SHP77 treated with DMSO at 0.1 percent for 48 hours (cell line): ENCODE measurements around the gene KLHL17.
A peak's percentile ranks its signal among the peaks of the same experiment; 100 is the strongest.
"Not testable (repeated sequence)": the region's sequence is repeated elsewhere in the genome, so short reads cannot be mapped to it uniquely, and the experiment has no call there.

Experiments
- DNase-seq: peaks from one replicate; lab custom pipeline; 2025; lab: John Stamatoyannopoulos, UW

The KLHL17 gene

DNA sequence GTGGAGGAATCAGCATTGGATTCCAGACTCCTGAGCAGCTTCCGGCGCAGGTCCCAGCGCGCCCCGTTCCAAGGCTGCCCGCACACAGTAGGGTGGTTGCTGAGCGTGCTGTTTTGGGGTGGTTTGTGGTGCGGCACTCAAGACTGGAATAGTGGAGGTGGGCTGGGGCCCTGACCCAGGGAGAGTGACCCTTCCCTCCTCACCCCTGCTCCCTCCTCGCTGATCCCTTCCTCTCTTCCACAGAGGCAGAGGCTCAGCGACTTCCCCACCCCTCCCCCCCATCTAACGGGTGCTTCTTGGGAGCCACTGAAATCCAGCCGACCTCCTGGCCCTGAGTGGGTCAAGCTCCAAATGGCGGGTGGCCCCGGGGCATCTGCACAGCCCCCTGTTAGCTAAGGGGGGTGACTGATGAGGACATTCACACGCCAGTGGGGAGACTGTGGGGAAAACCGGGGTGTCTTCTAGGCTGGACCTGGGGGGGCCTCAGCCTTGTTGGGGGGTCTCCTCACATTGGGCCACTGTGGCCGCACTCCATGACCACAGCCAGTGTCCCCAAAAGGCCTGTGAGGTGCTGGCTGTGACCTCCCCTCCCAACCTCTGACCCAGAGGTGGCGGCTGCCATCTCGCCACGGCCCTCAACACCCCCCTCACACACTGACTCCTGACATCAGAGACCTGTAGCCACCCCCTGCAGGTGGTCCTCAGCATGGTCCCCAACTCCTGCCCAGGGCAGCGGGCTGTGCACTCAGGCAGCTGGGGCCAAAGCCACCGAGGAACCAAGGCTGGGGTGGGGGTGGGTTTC is 43.4 kb downstream of the KLHL17 start:
- no peak for DNase-seq

DNA sequence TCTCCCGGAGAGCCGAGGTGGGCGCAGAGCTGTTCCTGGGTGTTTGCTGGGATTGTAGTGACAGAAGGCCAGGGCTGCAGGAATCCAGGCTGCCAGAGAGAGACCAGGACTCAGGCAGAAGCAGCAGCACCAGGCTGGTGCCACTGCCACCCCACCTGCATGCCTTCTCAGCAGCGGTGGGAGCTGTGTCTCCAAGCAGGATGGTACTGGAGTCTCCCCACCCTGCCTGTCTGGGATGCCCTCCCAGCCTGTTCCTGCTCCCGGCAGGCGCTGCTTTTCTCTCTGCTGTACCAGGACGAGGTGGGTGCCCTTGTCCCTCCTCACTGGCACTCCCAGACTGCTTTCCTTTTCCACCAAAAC is 44.0 kb downstream of the KLHL17 start:
- no peak for DNase-seq

DNA sequence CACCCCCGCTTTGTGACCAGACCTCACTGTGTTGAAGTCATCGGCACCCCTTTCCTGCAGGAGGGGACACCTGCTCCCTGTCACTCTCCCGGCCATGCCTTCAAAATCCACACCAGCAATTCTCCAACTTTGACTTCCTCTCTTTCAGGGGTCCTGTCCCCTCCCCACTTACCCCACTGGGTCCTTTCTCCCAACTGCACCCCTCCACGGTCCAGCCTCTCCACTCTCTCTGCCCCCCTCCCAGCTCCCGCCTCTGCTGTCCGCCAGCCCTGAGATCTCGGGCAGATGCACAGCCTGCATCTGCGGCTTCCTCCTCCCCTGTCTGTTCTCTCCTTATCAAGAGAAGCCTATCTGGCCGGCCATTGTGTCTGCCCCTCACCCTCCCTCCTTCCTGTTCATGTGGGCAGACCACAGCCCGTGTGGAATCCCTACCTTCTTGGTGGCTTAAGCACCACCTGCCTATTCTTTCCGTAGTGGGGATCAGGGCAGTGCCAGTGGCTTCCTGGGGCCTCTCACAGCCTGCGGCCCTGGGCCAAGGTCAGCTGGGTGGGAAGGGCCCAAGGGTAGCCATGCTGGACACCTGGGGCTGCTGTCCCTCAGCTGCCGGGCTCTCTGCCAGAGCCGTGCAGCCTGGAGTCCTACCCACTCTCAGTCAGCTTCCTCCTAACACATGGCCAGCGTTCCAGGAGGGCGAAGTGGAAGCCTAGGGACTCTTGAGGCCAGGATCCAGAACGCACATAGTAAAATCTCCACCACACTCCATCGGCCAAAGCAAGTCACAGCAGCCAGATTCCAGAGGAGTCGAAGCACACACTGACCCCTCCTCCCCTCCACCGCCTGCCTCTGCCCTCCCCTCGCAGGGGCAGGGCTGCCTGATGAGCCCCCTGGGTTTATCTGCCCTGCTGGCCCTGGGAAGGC is 44.7 kb downstream of the KLHL17 start:
- DNase-seq, result no peak

DNA sequence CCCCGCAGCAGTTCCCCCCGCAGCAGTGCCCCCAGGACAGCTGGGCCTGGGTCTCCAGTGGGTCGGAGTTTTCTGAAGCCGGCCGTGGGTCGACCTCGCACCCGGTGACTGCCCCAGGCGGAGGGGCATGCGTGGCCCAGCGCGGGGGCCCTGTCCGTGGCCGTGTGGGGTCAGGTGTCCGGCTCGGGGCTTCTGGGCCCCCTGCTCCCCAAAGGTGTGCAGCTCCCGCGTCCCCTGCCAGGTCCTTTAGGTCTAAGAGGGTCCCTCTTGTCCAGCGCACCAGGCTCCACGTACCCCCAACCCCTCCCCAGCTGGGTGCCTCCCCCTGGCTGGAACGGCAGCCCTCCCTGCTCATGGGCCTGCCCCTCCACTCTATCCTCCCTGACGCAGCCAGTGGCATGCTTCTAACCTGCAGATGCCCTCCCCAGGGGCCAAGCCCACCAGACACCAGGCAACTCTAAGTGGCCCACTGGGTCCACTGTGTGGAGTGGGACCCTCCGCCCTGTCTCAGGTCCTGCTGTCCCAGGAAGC is 45.5 kb downstream of the KLHL17 start:
- no peak for DNase-seq

DNA sequence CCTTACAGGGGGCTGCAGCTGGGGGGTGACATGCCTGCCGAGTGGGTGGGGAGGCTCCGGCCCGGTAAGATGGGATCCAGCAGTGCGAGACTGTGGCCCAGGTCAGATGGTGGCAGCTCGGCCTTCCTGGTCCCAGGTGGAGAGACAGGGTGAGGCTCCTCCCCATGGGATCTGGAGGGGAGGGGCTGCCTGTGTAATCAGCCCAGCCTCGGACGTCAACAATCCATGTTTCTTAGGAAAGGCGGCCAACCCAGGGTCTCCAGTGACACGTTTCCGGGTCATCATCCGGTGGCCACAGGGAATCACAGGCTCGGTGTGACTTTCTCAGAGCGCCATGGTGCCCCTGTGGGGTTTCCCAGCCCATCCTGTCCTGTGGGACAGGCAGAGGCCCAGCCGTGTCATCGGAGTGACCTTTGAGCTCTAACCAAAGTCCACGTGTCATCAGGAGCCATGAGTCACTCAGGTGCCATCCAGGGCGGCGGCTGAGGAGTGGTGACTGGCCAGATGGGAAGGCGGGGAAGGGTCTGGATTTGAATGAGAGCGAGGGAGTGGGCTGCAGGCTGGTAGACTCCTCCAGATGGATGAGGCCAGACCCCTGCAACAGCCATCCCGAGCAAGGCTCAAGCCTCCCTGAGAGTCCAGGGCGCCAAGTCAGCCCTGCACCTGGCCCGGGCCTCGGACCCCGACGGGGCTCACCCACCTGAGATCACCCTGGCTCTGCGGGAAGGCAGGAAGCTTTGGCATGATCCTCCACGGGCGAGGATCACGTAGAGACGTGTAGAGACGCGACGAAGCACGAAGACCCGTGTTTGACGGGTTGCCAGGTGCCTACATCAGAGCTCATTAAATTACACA is 46.1 kb downstream of the KLHL17 start:
- no peak for DNase-seq

DNA sequence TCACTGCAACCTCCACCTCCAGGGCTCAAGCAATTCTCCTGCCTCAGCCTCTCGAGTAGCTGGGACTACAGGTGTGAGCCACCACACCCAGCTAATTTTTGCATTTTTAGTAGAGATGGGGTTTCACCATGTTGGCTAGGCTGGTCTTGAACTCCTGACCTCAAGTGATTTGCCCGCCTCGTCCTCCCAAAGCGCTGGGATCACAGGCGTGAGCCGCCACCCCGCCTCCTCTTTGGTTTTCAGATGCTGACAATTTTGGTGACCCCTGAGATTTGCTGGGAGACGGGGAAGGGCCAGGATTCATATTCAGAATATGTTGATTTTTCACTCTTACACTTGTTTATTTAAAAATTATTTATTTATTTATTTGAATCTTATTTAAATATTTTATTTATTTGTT is 49.7 kb downstream of the KLHL17 start:
- not testable (repeated sequence) for DNase-seq

DNA sequence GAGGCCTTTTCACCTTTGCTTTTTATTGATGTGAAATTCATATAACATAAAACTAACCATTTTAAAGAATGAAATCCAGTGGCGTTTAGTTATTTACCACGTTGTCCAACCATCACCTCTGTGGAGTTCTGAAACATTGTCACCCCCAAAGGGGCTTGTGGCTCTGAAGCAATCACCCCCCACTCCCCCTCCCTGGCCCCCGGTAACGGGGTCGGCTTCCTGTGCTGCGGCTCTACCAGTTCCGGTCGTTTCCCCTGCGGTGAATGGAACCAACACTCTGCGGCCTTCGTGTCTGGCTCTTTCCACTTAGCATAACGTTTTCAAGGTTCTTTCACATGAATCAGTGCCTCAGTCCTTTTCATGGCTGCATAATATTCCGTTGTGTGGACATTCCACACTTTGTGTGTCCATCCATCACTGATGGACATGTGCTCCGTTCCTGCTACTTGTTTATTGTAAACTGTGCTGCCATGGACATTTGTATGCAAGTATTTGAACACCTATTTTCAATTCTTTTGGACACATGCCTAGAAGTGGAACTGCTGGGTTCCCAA is 51.1 kb downstream of the KLHL17 start:
- DNase-seq, result no peak

DNA sequence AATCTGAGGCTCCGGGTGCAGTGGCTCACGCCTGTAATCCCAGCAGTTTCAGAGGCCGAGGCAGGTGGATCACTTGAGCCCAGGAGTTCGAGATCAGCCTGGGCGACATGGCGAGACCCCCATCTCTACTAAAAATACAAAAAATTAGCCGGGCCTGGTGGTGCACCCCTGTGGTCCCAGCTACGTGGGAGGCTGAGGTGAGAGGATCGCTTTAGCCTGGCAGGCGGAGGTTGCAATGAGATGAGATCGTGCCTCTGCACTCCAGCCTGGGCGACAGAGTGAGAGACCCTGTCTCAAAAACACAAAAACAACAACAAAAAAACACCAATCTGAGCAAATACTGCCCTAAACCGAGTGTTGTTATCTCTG is 52.3 kb downstream of the KLHL17 start:
- DNase-seq, result not testable (repeated sequence)

DNA sequence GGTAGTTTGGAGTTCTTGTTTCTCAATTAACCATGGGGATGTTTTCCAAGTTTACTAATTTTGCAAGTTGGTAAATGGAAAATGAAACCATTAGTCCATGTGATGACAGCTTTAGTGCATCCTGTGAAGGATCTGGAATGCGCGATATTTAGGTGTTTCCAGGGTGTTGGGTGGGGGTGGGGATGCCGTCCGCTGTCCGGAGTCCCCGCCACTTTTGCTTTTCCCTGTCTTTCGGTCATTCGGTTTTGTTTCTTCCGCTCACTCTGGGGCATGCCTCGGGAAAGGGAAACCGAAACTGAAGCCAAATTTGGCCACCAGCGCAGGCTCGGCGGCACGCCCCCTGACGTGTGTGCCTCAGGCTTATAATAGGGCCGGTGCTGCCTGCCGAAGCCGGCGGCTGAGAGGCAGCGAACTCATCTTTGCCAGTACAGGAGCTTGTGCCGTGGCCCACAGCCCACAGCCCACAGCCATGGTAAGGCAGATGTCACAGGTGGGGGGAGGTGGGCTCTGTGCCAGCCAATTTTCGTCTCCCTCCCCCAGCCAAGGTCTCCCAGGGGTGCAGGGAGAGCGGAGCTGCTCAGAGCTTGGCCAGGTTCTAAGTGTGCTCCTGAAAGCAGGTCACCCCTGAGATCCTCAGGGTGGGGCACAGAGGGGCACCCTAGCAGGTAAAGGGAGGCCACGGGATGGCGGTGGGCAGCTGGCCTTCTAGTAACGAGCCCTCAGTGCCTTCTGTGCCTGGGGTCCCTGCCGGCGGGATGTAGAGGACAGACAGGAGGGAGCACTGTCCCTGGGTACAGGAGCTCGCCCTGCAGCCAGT is 52.9 kb downstream of the KLHL17 start, which contains the start of gene ISG15:
Gene ISG15 (plus strand): TSS at position 393 of the 817 bp plus-strand sequence. CDS start 77 bp downstream, at position 470.
- DNase-seq, result peak; percentile 60

DNA sequence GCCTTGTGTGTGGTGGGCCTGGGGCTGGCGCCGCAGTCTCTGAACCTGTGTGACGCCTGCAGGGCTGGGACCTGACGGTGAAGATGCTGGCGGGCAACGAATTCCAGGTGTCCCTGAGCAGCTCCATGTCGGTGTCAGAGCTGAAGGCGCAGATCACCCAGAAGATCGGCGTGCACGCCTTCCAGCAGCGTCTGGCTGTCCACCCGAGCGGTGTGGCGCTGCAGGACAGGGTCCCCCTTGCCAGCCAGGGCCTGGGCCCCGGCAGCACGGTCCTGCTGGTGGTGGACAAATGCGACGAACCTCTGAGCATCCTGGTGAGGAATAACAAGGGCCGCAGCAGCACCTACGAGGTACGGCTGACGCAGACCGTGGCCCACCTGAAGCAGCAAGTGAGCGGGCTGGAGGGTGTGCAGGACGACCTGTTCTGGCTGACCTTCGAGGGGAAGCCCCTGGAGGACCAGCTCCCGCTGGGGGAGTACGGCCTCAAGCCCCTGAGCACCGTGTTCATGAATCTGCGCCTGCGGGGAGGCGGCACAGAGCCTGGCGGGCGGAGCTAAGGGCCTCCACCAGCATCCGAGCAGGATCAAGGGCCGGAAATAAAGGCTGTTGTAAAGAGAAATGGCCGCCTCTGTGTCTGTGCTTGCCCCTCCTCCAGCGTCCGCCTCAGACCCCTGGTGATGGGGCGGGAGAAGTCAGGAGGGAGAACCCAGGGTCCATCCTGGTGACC is 53.7 kb downstream of the KLHL17 start:
- DNase-seq, result peak; percentile 40

DNA sequence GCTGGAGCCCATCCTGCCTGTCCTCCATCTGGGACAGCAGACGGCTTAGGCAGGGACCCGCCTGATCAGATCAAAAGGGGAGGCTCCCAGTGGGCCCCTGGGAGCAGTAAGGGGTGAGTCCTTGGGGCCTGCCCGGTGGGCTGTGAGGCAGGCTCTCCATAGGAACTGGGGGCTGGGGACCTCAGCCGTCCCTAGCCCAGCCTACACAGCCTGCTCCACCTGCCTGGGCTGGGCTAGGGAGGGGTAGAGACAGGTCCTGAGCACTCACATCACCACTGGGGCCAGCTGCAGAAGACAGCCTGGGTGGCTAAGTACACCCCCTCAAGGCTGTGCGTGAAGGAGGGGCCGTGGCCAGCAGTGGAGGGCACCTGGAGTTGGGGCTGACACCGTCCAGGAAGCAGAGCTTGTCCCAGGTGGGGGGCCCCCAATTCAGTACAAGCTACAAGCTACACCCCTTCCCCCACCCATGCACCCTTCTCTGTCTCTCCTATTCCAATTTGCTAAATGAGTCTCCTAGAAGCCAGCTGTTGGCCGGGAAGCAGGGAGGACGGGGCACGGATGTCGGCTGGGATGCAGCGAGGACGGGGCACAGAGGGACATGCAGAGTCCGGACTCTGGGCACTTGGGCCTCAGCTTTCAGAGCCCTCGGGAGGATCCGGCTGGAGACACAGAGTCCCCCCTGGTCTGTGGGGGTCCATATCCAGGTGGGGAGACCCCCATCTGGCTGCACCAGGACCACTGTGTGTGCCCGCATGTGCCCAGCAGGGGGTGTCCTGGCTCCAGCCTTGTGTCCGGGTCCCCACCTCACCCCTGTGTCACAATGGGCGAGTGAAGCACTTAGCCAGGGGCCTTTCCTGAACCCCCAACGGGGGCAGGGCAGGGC is 54.7 kb downstream of the KLHL17 start:
- no peak for DNase-seq
